Fibroblast of skin of scalp (primary cell): ENCODE measurements around the gene PCDHGB2.
"Not testable (repeated sequence)": the region's sequence is repeated elsewhere in the genome, so short reads cannot be mapped to it uniquely, and the experiment has no call there.

ENCODE experiments used
- DNase-seq: peaks from one replicate; pipeline ENCODE4 v3.0.0-alpha.2; 2013

The PCDHGB2 gene

GRCh38 chr5:141349917-141350619 lies 9.7 kb upstream of the PCDHGB2 start, which contains the start of gene PCDHGB1:
Gene PCDHGB1 (plus strand): TSS chr5:141350099. CDS start chr5:141350261, 162 bp downstream.
- DNase-seq, result peak; percentile 60

- no peak for DNase-seq
Observed at GRCh38 chr5:141351591-141351990, 8.2 kb upstream of the PCDHGB2 start.

DNA sequence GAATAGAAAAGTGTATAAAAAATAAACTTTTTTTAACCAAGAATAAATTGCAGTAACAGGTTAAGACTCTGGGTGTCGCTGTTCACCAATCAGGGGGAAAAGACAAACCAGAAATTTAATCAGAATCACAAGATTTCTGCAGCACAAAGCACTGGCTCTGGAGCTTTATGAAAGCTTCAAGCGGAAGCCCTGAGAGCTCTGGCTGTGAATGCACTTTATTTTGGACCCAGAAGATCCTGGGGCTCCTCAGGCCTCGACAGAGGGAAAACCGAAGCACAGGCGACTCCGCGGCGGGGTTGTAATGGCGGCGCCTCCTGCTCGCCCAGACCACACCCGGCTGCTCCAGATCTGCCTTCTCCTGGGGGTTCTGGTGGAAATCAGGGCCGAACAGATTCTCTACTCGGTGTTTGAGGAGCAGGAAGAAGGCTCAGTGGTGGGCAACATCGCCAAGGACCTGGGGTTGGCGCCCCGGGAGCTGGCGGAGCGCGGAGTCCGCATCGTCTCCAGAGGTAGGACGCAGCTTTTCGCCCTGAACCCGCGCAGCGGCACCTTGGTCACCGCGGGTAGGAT lies 4.8 kb upstream of the PCDHGB2 start, which contains the start of gene PCDHGA4:
Gene PCDHGA4, plus strand, starts transcription at position 122 of the 570 bp plus-strand sequence. Its CDS starts 87 bp downstream, at position 209.
- DNase-seq, result peak; percentile 27

GRCh38 chr5:141355641-141356040 lies 4.2 kb upstream of the PCDHGB2 start:
- DNase-seq, result no peak

DNA sequence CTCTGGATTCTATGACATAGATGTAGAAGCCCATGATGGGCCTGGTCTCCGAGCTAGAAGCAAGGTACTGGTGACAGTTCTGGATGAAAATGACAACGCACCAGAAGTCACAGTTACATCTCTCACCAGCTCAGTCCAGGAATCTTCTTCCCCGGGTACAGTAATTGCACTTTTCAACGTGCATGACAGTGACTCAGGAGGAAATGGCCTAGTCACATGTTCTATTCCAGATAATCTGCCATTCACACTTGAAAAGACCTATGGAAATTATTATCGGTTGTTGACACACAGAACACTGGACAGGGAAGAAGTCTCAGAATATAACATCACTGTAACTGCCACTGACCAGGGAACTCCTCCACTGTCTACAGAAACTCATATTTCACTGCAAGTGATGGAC lies 3.7 kb upstream of the PCDHGB2 start:
- DNase-seq, result no peak

DNA sequence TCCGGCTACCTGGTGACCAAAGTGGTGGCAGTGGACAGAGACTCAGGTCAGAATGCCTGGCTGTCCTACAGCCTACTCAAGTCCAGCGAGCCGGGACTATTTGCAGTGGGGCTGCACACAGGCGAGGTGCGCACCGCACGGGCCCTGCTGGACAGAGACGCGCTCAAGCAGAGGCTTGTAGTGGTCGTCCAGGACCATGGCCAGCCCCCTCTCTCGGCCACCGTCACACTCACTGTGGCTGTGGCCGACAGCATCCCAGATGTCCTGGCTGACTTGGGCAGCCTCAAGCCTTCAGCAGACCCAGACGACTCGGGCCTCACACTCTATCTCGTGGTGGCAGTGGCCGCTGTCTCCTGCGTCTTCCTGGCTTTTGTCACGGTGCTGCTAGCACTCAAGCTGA lies 2.8 kb upstream of the PCDHGB2 start:
- no peak for DNase-seq

DNA sequence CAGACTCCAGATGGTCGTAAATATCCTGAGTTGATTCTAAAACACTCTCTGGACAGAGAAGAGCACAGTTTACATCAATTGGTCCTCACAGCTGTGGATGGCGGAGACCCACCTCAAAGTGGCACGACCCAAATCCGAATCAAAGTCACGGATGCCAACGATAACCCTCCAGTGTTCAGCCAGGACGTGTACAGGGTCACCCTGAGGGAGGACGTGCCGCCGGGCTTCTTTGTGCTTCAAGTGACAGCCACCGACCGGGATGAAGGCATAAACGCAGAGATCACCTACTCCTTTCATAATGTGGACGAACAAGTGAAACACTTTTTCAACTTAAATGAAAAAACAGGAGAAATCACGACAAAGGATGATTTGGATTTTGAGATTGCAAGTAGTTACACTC lies 891 bp downstream of the PCDHGB2 start:
- DNase-seq, result no peak

GRCh38 chr5:141362719-141363118 lies 2.9 kb downstream of the PCDHGB2 start:
- DNase-seq, result no peak

DNA sequence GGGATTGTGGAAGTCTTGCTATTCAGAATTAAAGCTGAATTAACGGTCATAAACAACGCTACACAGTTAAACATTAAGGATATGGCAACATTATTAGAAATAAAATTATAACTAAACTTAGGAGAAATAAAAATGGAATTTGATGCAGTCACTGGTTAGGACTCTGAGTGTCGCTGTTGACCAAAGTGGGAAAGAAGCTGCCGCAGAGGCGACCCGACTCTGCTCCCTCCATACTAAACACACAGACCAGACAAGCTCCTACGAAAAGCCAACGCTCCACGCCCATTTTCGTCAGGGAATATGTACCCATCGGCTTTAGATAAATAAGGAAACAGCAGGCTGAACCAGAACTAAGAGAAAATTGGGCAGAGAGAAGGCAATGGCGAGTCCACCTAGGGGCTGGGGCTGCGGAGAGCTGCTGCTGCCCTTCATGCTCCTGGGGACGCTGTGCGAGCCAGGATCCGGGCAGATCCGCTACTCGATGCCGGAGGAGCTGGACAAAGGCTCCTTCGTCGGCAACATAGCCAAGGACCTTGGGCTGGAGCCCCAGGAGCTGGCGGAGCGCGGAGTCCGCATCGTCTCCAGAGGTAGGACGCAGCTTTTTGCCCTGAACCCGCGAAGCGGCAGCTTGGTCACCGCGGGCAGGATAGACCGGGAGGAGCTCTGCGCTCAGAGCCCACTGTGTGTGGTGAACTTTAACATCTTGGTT lies 4.3 kb downstream of the PCDHGB2 start, which contains the start of gene PCDHGA5:
Gene PCDHGA5, plus strand, starts transcription at position 211 of the 709 bp plus-strand sequence. Its CDS starts 169 bp downstream, at position 380.
- DNase-seq, result peak; percentile 47

- no peak for DNase-seq
Observed at GRCh38 chr5:141366016-141366896, 6.5 kb downstream of the PCDHGB2 start.

DNA sequence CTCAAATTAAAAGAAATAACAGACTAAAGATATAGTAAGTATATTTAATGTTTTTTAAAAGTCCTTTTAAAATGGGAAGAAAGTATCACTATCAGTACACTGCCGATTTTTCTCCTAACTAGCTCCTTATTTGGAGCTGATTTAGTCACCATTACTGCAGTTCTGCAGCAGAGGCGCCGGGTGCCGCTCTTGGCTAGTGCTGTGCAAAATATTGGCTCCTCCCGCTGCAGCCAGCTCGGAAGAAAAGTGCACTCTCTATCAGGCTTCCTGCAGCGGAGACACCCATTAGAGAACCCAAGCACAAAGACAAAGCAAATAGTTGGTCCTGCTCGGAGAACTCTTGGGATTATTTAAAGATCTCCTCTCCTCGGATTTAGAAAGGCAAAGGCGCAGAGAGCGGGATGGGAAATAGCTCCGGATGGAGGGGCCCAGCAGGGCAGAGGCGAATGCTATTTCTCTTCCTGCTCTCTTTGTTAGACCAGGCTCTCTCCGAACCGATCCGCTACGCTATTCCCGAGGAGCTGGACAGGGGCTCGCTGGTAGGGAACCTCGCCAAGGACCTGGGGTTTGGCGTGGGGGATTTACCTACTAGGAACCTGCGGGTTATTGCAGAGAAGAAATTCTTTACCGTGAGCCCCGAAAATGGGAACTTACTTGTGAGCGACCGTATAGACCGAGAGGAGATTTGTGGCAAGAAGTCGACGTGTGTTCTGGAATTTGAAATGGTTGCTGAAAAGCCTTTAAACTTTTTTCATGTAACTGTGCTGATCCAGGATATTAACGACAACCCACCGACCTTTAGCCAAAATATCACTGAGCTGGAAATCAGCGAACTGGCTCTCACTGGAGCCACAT lies 10.4 kb downstream of the PCDHGB2 start, which contains the start of gene PCDHGB3:
Gene PCDHGB3, plus strand, starts transcription at position 249 of the 855 bp plus-strand sequence. Its CDS starts 153 bp downstream, at position 402.
- DNase-seq, result peak; percentile 66

- no peak for DNase-seq
Observed at GRCh38 chr5:141371572-141372475, 12.0 kb downstream of the PCDHGB2 start.

- peak; percentile 48 for DNase-seq
Observed at GRCh38 chr5:141373673-141374317, 14.0 kb downstream of the PCDHGB2 start, which contains the start of gene PCDHGA6. Gene PCDHGA6 (plus strand): TSS chr5:141373891. CDS start chr5:141374084, 193 bp downstream.

- no peak for DNase-seq
Observed at GRCh38 chr5:141374627-141375026, 14.8 kb downstream of the PCDHGB2 start.

DNA sequence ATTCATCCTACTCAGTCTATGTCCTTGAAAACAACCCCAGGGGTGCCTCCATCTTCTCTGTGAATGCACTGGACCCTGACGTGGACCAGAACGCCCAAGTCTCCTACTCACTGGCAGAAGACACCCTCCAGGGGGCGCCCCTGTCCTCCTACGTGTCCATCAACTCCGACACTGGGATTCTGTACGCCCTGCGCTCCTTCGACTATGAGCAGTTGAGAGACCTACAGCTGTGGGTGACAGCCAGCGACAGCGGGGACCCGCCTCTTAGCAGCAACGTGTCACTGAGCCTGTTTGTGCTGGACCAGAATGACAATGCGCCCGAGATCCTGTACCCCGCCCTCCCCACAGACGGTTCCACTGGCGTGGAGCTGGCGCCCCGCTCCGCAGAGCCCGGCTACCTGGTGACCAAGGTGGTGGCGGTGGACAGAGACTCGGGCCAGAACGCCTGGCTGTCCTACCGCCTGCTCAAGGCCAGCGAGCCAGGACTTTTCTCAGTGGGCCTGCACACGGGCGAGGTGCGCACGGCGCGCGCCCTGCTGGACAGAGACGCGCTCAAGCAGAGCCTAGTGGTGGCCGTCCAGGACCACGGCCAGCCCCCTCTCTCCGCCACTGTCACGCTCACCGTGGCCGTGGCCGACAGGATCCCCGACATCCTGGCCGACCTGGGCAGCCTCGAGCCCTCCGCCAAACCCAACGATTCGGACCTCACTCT lies 15.8 kb downstream of the PCDHGB2 start:
- not testable (repeated sequence) for DNase-seq

DNA sequence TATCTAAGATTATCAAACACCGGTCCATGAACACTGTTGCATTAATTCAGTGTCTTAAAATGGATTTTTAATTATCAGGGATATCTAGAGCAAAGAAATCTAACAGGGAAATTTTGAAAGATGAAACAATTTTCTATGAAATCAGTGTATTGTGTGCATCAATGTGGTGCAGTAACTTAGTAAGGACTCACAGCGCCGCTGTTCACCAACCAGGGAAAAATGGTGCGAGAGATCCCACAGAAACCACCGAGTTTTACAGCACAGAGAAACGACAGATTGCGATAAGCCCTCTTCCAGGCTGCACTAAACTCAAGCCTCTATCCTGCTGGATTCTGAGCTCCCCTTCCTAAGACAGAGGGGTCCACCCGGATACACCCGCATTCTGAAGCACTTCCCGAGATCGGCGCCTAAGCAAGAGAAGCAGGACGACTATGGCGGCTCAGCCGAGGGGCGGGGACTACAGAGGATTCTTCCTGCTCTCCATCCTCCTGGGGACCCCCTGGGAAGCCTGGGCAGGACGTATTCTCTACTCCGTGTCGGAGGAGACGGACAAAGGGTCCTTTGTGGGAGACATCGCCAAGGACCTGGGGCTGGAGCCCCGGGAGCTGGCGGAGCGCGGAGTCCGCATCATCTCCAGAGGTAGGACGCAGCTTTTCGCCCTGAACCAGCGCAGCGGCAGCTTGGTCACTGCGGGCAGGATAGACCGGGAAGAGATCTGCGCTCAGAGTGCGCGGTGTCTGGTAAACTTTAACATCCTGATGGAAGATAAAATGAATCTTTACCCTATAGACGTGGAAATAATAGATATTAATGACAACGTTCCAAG lies 22.9 kb downstream of the PCDHGB2 start, which contains the start of gene PCDHGA7:
Gene PCDHGA7, plus strand, starts transcription at position 274 of the 826 bp plus-strand sequence. Its CDS starts 158 bp downstream, at position 432.
- peak; percentile 58 for DNase-seq

DNA sequence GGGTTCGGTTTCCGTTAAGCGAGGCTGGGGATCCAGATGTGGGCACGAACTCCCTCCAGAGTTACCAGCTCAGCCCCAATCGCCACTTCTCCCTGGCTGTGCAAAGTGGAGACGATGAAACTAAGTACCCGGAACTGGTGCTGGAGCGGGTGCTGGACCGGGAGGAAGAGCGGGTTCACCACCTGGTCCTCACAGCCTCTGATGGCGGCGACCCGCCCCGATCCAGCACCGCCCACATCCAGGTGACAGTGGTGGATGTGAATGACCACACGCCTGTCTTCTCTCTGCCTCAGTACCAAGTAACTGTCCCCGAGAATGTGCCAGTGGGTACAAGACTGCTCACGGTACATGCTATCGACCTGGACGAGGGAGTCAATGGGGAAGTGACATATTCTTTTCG lies 23.6 kb downstream of the PCDHGB2 start:
- no peak for DNase-seq
